ENCODE results near the gene PIF1. TPM values are rescaled to one million over a fixed set of nuclear protein-coding genes. Genes with fewer than 3 reads are reported as not detected.
A peak's percentile ranks its signal among the peaks of the same experiment; 100 is the strongest.

Gene PIF1
- total RNA-seq, 1 donor from 2014 or later: 19.1 TPM

DNA sequence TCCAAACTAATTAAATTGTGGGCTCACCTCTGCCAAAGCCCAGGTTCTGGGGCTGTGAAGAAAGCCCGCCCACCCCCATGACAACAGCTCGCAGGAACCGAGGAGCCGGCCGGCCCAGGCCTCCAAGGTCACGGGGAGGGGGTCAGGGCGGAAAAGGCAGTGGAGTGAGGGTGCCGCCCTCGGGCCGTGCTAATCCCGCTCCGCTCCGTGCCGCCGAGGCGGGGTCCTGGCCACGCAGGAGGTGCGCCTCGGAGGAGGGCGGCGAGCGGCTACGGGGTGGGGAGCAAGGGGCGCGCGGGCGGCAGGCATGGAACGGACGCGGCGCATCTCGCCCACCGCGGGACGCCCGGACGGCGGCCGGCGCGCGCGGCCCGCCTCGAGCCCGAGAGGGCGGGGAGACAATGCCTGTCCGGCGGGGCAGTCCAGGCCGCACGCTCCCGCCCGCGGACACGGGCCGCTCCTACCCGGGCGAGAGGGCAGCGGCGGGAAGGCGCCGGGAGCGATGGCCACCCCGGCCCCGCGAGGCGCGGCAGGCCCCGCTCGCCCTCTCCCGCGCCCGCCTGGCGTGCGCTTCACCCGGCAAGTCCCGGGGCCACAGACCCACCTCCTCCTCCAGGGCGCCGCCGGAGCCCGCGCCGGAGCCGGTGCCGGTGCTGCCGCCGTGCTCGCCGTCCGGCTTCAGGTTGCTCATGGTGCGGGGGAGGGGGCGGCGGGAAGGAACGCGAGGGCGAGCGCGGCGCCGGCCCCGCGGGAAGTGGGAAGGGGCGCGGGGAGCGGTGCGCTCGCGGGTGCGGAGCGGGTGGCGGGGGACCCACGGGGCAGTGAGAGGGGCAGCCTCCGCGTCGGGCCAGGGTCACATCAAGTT is 50.6 kb downstream of the PIF1 start:
- H3K27ac Mint-ChIP-seq: no peak overlapping the region
- DNase-seq (ENCODE audit: low spot score): no peak
- intact Hi-C loops (cut with micrococcal nuclease): loop anchor here (5.0 kb wide), 1 partner anchor 37 kb away; no protein-coding TSS in a partner anchor

DNA sequence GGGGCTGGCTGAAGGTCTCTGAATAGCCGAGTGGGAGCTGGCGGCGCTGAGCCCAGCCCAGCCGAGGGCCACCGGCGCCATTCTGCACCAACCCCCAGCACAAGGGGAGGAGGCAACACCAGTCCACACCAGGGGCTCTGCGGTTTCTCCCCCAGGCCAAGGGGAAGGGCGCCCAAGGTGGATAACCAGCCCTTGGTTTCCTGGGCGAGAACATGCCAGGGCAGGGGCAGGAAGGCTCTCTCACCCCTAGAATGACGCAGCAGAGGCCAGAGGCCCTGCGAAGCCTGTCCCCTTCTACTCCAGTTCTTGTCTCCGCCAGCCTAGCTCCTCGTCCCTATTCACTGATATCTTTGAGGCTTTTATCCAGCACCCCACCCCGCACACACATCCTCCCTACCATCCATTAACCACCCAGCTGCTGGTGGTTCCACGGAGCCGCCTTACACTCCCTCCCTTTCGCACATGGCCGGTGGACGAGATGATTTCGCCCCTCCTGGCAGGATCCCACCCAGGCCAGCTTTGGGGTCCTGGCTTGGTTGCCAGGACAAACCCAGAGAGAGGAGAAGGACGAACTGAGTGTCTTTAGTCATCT is 51.3 kb downstream of the PIF1 start:
- H3K4me1 Mint-ChIP-seq (ENCODE audit: low read depth): no peaks in the 10 kb centered on the region
- no peaks in the 10 kb centered on the region for H3K9me3 Mint-ChIP-seq
- H3K36me3 Mint-ChIP-seq (ENCODE audit: low read depth): peaks cover 2% of the 10 kb centered on the region
- peaks cover 58% of the 10 kb centered on the region for H3K27me3 Mint-ChIP-seq (ENCODE audit: insufficient read depth)
- intact Hi-C loops (cut with micrococcal nuclease): loop anchor here (5.0 kb wide), 1 partner anchor 38 kb away; no protein-coding TSS in a partner anchor
- no peak for DNase-seq (ENCODE audit: low spot score)
- H3K4me3 Mint-ChIP-seq: peak overlapping the region; percentile 55
- H3K27ac Mint-ChIP-seq: no peak overlapping the region

More for the DNA sequence above, 50.6 kb downstream of the PIF1 start:
- H3K27me3 Mint-ChIP-seq (ENCODE audit: insufficient read depth): peaks cover 64% of the 10 kb centered on the region
- H3K4me1 Mint-ChIP-seq (ENCODE audit: low read depth): no peaks in the 10 kb centered on the region
- H3K4me3 Mint-ChIP-seq: peak overlapping the region; percentile 55
- no peaks in the 10 kb centered on the region for H3K9me3 Mint-ChIP-seq
- H3K36me3 Mint-ChIP-seq (ENCODE audit: low read depth): peaks cover 2% of the 10 kb centered on the region

DNA sequence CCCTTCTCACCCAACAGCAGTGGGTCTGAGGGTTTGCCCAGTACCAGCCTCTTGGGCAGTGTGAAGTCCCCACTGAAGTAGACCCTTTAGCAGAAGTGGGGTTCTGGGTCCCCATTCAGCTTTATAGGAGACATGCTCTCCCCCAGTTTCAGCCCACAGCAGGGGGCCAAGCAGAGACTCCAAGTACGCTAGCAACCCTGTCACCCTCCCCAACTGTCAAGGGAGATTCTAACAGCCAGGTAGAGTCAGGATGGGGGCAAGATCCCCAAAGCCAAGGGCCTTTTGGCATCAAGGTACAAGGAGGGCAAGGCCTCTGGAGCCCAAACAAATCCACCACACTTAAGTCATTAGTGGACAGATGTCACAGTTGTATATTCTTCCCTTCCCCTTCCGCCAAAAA is 51.8 kb downstream of the PIF1 start:
- Mint-ChIP-seq H3K27ac (no peak overlapping the region), H3K27me3 (ENCODE audit: insufficient read depth) (peaks cover 53% of the 10 kb centered on the region), H3K36me3 (ENCODE audit: low read depth) (peaks cover 2% of the 10 kb centered on the region), H3K4me3 (peak overlapping the region; percentile 51), H3K9me3 (no peaks in the 10 kb centered on the region), H3K4me1 (ENCODE audit: low read depth) (no peaks in the 10 kb centered on the region)
- no peak for DNase-seq (ENCODE audit: low spot score)
- intact Hi-C loops (cut with micrococcal nuclease): loop anchor here (5.0 kb wide), 1 partner anchor 39 kb away; no protein-coding TSS in a partner anchor

DNA sequence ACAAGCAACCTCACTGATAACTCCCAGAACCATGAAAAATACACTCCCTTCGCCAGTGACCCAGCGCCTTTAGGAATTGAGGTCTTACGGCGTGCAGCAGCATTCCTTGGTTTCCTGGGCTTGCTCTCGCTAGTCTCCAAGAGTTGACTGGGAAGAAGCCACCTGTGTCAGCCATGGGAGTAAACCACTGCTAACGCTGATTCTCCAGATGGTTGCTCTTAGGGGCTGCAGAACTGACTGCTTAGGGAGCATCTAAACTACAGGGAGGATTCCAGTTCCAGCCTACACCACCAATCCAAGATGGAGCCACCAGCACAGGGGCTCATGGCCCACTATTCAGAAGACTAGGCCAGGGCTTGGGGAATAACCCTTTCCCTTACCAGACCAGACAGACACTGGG is 52.5 kb downstream of the PIF1 start:
- H3K4me1 Mint-ChIP-seq (ENCODE audit: low read depth): no peaks in the 10 kb centered on the region
- intact Hi-C loops (cut with micrococcal nuclease): loop anchor here (5.0 kb wide), 1 partner anchor 39 kb away; no protein-coding TSS in a partner anchor
- H3K9me3 Mint-ChIP-seq: no peaks in the 10 kb centered on the region
- peaks cover 46% of the 10 kb centered on the region for H3K27me3 Mint-ChIP-seq (ENCODE audit: insufficient read depth)
- H3K4me3 Mint-ChIP-seq: no peak overlapping the region
- no peak overlapping the region for H3K27ac Mint-ChIP-seq
- H3K36me3 Mint-ChIP-seq (ENCODE audit: low read depth): peaks cover 2% of the 10 kb centered on the region
- no peak for DNase-seq (ENCODE audit: low spot score)

DNA sequence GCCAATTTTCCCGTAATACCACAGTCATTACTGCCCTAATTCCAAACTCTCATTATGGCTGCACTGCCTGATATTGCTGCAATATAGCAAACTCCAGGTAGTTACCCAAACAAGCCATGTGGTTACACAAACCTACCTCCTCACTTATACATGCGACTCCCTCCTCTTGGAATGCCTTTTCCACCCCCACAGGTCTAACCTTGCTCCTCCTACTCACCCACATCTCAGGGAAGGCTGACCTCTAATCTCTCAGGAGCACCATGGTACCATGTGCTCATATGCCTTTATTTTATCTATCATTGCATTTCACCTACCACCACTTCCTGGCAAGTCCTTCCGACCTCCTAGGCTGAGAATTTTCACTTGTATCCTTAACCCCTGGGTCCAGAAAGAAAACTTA is 53.0 kb downstream of the PIF1 start:
- H3K9me3 Mint-ChIP-seq: no peaks in the 10 kb centered on the region
- peaks cover 43% of the 10 kb centered on the region for H3K27me3 Mint-ChIP-seq (ENCODE audit: insufficient read depth)
- no peak overlapping the region for H3K27ac Mint-ChIP-seq
- DNase-seq (ENCODE audit: low spot score): no peak
- H3K36me3 Mint-ChIP-seq (ENCODE audit: low read depth): peaks cover 2% of the 10 kb centered on the region
- no peaks in the 10 kb centered on the region for H3K4me1 Mint-ChIP-seq (ENCODE audit: low read depth)
- H3K4me3 Mint-ChIP-seq: no peak overlapping the region
- intact Hi-C loops (cut with micrococcal nuclease): loop anchor here (5.0 kb wide), 1 partner anchor 40 kb away; no protein-coding TSS in a partner anchor

DNA sequence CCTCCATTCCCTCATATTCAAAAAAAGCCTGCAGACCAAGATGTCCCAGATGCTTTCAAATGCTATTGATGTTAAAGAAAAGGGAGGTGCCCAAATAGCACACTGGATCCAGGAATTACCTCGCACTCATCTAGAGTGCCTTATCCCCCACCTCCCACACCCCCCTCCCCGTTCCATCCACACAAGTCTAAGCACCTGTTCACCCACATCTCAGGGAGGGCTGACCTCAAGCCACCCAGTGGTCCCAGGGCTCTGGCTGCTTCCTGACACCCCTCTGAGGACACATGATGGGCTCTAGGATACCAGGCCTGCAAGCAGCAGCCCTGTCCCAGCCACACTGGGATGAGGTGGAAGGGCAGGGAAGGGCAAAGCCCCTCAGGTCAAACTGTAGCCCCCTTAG is 54.8 kb downstream of the PIF1 start:
- Mint-ChIP-seq H3K27ac (no peak overlapping the region), H3K36me3 (ENCODE audit: low read depth) (no peaks in the 10 kb centered on the region), H3K4me3 (no peak overlapping the region), H3K9me3 (no peaks in the 10 kb centered on the region), H3K4me1 (ENCODE audit: low read depth) (no peaks in the 10 kb centered on the region), H3K27me3 (ENCODE audit: insufficient read depth) (peaks cover 28% of the 10 kb centered on the region)
- no peak for DNase-seq (ENCODE audit: low spot score)
- intact Hi-C loops (cut with micrococcal nuclease): loop anchor here (5.0 kb wide), 1 partner anchor 42 kb away; no protein-coding TSS in a partner anchor

DNA sequence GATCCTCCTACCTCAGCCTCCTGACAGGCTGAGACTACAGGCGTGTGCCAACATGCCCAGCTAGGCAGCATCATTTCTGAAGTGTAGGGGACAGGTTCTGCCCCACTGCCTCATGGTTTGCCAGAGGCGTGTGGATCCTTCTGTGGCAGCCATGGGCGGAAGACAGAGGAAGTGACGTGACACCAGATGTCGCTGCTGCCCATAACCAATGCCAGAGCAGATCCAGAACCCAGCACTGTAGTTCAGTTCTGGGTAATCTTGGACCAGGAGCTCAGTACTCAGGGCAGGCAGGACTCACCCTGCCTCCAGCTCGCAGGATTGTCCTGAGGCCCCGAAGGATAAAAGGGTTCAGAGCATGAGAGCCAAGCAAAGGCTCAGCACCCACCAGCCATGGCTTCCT is 58.2 kb downstream of the PIF1 start:
- DNase-seq (ENCODE audit: low spot score): no peak
- H3K4me1 Mint-ChIP-seq (ENCODE audit: low read depth): no peaks in the 10 kb centered on the region
- intact Hi-C loops (cut with micrococcal nuclease): no loop called here
- no peaks in the 10 kb centered on the region for H3K9me3 Mint-ChIP-seq
- H3K4me3 Mint-ChIP-seq: no peak overlapping the region
- H3K27me3 Mint-ChIP-seq (ENCODE audit: insufficient read depth): peaks cover 6% of the 10 kb centered on the region
- H3K27ac Mint-ChIP-seq: no peak overlapping the region
- no peaks in the 10 kb centered on the region for H3K36me3 Mint-ChIP-seq (ENCODE audit: low read depth)

DNA sequence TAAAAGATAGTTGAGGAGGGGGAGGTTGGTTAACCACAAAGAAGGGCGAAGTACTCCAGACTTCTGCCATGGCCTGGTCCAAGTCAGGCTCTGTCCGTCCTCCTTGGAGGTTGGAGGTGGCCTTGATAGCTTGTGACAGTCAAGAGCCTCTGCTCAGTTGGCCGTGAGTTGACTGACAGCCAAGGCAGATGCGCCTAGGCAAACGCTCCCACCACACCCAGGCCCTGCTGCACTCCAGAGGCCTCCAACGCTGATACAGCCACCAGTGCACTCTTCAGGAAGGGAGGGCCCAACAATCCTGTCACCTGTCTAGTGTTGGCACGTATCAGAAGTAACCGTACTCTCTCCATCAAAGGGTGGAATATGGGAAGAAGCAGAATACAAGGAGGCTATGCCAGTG is 59.4 kb downstream of the PIF1 start:
- Mint-ChIP-seq H3K27ac (no peak overlapping the region), H3K4me1 (ENCODE audit: low read depth) (no peaks in the 10 kb centered on the region), H3K36me3 (ENCODE audit: low read depth) (no peaks in the 10 kb centered on the region)

More for the DNA sequence above, 59.4 kb downstream of the PIF1 start:
- DNase-seq (ENCODE audit: low spot score): no peak
- intact Hi-C loops (cut with micrococcal nuclease): no loop called here
- Mint-ChIP-seq H3K27me3 (ENCODE audit: insufficient read depth) (peaks cover 4% of the 10 kb centered on the region), H3K9me3 (no peaks in the 10 kb centered on the region), H3K4me3 (no peak overlapping the region)

Other genes with a start within 250 kb of the PIF1 start
- 0.10 TPM in 1 of 2 replicates, not detected in the other for gene RBPMS2, start 50.1 kb downstream of the PIF1 start, total RNA-seq
- 17.0 and 17.8 TPM in 2 replicates for gene PLEKHO2, start 16.3 kb upstream of the PIF1 start, total RNA-seq
- 0.93 and 1.3 TPM in 2 replicates for gene ANKDD1A, start 86.3 kb upstream of the PIF1 start, total RNA-seq
- 70.2 and 73.3 TPM in 2 replicates for gene SPG21, start 164.3 kb upstream of the PIF1 start, total RNA-seq
- gene MTFMT, start 204.0 kb upstream of the PIF1 start, total RNA-seq: 18.8 and 21.1 TPM in 2 replicates
- not detected in 2 replicates for gene SLC51B, start 219.7 kb upstream of the PIF1 start, total RNA-seq
- gene RASL12, start 242.3 kb upstream of the PIF1 start, total RNA-seq: not detected in 2 replicates